LoVo (cell line): ENCODE results near the gene IER3.

ENCODE experiments used
- DNase-seq: peaks from one replicate; pipeline ENCODE4 v3.0.0-alpha.2; 2016; ENCODE audit warnings: low spot score

Gene IER3, protein sequence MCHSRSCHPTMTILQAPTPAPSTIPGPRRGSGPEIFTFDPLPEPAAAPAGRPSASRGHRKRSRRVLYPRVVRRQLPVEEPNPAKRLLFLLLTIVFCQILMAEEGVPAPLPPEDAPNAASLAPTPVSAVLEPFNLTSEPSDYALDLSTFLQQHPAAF

DNA sequence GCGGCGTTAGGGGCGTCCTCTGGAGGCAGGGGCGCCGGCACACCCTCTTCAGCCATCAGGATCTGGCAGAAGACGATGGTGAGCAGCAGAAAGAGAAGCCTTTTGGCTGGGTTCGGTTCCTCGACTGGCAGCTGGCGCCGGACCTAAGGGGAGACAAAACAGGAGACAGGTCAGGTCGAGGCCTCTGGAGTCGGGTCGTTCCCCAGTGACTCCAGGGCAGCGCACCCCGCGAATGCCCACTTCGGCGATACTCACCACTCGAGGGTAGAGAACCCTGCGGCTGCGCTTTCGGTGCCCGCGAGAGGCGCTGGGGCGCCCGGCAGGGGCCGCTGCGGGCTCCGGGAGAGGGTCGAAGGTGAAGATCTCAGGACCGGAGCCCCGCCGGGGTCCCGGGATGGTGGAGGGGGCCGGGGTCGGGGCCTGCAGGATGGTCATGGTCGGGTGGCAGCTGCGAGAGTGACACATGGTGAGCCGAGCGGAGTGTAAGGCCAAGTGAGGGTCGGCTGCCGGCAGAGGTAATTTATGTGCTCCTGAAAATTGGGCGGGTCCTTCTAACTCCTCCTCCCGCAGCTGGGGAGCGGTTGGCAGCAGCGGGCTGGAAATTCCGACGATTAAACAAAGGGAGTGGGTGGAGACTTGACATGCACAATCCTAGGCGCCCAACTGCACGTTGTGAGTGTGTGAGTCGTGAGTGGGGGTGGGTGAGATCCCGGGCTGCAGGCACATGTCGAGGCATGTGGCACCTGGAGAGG, at the start of gene IER3:
Gene IER3 (minus strand): TSS at position 494 of the 752 bp plus-strand sequence. CDS start 29 bp downstream, at position 465.
- peak; percentile 94 for DNase-seq

DNA sequence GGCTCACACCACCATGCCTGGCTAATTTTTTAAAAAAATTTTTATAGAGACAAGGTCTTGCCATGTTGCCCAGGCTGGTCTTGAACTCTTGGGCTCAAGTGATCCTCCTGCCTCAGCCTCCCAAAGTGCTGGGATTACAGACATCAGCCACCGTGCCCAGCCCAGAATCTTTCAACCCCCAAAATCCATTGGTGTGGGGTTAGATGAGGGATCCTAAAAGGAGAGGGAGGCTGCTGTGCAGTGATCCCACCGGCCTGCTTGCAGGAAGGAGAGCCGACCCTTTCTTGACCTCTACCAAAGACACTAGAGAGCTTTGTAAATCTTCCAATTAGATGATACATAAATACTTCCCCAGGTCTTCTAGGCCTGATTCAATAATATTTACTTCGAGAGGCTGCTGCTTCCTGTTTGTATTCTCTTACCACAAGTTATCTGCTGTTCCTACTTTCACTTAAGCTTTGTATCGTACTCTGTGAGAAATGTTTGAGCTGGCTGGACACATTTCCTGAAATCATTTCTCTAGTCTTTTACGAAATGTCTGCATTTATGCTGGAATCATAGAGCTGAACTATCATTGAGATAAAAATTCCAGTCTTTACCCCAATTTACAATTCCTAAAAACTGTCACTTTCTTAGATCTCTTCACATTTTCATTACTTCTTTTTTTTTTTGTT, 49.3 kb upstream of the IER3 start:
- no peak for DNase-seq

DNA sequence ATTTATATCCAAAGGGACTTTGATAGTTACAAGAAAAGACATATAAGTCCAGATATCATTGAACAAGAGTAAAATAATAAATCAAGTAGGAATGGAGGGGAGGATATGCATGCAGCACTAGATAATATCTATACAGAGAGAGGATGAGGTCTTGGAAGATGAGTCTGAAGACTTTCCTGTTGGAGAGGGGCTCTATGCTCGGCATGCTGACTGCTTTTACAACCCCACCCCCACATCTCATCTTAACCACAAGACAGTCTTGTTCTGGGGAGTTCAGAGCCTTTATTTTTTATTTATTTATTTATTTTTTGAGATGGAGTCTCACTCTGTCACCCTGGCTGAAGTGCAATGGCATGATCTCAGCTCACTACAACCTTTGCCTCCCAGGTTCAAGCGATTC, 48.4 kb upstream of the IER3 start:
- no peak for DNase-seq

DNA sequence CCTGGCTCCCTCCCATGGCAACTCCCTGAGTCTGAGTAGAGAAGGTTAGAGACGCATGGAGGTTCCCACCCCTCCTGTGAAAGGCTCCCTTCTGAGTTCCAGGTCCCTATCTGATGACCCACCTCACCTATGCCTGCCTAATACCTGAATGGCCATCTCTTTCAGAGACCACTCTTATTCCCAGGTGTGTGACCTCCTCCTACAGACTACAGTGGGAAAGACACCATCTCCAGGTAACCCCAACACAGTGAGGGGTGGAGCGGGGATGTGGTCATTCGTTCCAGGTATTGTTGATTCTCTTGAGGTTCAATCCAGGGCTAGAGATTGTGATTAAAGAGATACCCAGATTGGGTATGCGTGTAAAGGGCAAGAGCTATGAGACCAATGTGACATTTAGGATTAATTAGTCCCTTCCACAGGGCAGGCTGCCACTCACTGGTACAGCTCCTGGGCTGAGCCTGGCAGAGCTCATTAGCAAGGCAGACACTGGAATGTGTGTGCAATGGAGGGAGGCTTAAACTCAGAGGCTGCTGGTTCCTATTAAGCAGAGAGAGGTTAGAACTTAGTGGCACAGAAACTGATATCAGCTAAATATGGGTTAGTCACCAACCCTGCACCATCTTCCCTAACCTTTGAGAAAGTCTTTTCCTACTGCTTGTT, 46.5 kb upstream of the IER3 start:
- no peak for DNase-seq

DNA sequence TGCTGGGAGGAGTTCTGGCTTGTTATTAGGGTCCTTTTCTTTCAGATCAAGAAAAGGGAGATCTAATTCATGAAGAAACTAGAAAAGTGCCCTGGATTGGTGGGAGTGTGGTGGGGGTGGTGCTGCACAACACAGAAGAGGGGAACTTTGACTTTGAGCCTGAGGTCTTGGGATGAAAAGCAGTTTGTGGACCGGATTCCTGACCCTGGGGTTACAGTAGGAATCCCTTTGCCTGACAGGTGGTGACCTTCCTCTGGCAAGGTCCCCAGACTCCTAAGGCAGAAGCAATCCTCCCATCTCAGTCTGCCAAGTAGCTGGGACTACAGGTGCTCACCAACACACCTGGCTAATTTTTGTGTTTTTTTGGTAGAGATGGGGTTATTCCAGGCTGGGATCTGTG, 45.3 kb upstream of the IER3 start:
- DNase-seq = no peak

DNA sequence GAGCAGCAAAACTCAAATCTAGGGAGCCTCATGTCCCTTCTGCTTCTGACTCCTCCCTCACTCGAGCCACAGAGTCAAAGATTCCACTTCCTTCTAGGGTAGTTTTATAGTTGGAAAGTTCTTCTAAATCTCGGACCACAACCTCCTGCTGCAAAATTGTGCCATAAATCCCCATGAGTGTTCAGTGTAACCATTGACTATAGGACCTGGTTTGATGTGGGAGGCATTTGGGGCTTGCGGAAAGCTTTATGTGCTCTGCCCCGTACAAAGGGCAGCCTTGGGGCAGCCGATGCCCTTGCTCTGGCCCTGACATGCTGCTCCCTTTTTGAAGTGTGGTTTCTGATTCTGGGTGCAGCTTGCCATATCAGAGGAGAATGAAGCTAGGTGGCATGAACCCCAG, 43.6 kb upstream of the IER3 start:
- DNase-seq = peak; percentile 59

DNA sequence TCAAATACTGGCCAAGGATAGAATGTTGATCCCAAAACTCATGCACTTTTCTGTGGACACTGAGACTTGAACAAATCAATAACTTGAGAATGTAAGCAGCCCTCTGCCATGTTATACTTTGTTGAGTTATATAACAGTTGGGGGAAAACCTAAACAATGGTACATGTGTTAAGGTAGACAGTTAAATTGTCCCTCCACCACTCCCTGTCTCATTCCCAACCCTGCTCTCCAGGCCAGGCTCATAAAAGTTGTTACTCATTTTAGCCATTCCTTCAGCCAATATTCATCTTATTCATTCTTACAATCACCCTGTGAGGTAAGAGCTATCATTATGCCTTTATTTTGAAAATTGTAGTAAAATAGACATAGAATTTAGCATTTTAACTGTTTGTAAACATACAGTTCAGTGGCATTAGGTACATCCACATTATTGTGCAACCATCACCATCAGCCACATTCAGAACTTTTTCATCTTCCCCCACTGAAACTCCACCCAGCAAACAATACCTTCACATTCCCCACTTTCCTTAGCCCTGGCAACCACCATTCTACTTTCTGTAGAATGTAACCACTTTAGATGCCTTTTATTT, 38.2 kb upstream of the IER3 start:
- DNase-seq = peak; percentile 84

DNA sequence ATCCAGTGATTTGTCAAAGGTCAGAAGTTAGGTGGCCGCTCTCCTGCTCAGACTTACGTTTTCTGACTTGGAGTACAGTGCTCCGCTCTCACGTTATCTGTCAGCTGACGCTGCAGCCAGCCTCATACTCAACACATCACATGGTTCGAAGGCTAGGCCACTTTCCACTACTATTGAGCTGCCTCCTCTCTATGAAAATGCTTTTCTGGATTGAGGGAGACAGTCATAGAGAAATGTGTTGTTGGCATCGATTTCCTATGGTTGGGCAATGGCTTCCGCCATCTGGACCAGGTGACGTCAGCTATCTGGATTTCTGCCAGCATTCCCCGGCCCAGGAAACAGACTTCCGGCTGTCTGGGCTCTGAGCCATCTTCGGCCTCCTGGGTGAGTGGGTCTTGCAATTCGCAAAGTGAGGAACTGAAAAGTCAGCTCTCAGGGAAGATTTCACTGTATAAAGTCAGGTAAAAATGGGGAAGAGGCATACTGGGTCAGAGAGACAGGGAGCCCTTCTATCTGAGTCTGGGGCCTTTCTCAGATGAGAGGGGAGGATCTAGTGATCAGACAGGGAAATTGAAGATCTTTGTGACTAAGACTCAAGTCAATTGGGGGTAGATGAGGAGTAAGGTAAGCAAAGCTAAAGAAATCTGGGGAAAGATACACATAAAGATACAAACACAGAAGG, 37.5 kb upstream of the IER3 start:
- DNase-seq = peak; percentile 96

DNA sequence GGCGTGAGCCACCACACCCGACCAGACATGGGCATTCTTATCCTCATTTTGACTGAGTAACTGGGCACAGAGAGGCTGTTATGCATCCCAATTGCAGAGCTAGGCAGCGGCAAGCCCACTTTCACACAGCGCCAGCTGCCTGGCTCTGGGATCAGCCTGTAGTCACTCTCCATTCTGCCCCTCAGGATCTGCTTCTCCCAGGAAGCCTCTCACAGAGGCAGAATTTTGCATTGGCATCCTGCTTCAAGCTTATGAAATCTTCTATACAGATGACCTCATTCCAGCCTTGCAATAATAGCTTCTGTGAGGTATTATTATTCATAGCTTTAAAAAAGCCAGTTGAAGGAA, 37.0 kb upstream of the IER3 start:
- DNase-seq = no peak

DNA sequence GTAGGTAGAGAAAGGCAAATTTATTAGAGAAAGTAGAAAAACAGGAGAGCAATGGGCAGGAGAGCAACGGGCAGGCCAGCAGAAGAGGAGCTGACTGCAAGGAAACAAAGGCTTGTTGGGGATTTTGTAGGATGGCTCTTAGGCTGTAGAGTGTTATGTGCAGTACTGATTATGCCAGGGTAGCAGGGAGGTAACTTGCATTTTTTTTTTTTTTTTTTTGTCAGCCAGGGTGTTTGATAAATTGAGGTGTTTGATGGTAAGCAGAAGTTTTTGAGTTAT, 36.2 kb upstream of the IER3 start:
- no peak for DNase-seq

DNA sequence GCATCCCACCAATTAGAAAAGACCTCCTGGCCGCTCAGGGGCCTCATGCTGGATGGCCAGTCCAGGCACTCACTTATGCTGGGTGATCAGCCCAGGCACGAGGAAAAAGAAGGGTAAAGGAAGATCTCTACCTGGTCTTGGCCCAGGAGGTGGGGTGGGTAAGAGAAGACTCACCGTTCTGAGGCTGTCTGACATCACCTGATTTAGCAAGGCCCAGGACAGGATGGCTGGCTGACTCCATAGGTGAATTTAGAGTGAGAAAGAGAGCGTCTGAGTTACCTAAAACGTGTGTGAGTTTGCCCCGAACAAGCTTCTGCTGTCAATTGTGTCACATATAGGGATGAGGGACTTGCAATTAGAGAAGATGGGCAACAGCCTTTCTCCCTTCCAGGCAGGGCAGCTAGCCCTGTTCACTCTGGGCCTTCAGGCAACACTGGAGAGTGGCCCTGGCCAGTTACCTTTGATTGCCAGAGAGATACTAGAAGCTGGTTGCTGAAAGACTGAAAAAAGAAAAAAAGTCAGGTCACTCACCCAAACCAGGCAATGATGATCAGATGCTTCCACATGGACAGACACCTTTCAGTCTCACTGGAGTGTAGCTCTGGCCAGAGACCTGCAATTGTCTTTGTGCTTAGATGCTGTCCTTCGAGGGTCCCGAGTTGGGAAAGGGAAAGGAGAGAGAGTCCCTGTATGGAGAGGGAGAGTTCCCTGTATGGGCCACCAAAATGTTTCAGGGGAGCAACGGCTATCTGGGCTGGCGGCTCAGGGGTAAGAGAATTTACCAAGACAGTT, 35.7 kb upstream of the IER3 start:
- no peak for DNase-seq

DNA sequence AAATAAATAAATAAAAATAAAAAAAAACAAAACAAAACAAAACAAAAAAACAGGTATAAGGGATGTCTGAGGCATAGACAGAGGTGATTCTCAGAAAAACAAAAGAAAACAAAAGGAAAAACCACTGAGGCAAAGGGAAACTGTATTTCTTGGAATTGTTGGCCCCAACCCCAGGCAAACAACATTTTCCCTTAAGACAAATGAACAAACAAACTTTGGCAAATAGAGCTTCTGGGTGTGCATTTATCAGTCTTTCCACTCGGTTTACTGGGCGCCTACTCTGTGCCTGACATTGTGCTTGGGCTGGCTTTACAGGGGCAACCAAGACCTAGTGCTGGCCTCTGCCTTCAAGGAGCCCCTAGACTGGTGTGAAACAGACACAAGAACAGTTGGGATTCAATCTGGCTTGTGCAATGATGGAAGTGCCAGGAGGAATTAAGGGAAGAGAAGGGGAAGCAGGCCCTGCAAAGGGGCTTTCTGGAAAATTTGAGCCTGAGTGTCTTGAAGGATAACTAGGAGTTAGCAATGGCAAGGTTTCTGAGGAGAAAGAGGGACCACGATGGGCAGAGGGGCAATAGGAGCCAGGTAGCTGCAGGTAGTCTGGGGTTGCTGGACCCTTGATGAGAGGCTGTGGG, 33.8 kb upstream of the IER3 start:
- no peak for DNase-seq

DNA sequence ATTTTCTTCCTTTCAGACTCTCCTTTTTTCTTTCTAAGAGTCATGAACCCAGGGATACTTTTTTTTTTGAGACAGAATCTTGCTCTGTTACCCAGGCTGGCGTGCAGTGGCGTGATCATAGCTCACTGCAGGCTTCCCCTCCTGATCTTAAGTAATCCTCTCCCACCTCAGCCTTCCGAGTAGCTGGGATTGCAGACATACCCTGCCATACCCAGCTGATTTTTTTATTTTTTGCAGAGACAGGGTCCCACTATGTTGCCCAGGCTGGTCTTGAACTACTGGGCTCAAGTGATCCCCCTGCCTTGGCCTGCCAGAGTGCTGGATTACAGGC, 32.8 kb upstream of the IER3 start:
- no peak for DNase-seq

DNA sequence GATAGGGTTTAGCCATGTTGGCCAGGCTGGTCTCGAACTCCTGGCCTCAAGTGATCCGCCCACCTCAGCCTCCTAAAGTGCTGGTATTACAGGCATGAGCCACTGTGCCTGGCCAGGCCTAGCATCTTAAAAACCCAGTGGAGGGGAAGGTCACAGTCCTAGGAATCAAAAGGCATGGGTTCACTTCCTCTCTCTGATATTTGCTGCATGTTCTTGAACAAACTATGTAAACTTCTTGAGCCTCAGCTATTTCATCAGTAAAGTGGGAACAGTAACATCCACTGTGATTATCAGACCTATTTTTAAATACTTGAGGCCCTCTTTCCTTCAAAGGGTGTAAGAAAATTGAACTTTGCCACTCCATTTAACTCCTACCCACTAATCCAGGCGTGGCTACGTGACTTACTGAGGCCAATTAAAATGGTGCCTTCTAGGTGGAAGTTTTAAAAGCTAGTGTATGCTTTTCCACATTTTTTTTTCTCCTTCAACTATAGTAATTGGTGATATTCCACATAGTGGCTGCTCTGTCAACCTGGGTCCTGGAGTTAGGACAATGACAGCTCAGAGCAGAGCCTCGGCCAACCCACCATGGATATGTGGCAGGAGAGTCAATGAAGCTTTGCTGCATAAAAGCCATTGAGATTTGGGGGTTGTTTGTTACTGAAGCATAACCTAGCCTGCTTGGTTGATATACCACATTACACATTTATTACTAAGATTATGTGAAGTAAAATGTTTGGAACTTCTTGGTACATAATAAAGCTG, 32.2 kb upstream of the IER3 start:
- DNase-seq = no peak

DNA sequence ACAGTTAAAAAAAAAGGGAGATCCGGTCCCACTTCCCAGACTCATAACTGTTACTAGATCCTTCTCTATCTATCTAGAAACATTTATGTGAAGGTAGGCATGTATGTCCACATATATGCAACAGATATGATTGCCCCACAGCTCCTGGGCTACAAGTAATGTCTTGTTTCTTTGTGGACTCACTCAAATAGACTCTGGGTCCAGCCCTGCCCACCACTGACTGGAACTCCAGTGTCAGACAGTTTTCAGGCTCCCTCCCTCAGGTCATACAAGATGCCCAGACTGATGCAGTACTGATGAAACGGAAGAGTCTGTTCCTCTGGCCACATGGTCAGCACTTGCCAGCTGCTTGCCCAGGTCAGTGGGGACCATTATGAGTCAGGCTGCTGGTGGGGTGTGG, 30.8 kb upstream of the IER3 start:
- DNase-seq = no peak

DNA sequence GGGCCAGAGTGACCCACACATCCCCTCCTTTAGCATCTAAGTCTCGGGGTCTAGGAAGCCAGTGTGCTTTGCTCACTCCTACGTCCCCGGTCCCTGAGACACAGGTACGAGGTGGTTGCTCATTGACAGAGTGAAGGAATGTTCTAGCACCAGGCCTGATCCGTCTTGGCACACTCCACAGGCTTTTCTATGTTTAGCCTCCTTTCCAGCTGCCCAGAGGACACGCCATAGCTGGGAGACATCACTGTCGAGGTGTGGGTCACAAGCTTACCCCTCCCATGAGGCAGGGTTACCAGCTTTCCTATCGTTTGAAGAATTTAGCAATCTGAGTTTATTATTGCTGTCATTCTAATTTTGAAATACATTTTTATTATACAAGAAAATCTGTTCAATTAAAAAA, 30.4 kb upstream of the IER3 start:
- no peak for DNase-seq

DNA sequence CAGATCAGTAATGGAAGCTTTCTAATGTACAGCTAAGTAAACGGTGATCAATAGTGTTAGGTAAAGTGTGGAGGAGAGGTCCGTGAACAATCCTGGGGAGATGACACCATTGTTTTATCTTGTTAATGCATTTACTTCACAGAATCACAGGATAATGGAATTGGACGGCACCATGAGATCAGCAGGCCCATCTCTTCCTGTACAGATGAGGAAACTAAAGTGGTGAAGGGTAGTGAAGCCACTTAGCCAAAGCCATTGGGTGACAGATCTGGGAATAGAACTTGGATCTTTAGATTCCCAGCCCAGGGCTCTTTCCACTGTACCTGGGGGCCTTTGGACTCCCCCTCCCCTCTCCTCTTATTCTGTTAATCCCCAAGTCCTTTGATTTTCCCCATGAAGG, 26.2 kb upstream of the IER3 start:
- no peak for DNase-seq

DNA sequence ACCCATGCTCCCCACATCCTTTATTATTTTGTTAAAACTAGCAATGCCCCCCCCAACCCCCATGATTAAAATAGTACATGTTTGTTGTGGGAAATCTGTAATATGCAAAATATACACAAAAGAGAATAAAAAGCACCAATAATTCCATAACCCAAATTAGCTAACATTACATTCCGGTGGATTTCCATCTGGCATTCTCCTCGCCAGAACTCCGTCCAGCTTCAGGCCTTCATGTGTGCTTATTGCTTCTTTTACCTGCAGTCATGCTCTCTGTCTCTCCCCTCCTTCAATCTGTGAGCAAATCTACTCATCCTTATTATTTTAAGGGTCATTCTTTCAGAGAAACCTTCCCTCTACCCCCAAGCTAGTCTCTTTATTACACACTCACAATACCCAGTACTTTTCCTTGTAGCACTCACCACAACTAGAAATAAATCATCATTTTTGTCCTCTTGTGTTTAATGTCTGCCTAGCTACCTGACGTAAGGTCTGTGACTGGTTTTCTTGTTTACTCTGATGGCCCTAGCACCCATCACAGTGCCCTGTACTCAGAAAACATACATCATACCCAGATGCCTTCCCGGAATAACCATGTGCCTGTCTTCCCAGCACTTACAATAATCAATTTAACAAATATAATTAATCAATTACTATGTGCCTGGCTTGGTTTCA, 25.6 kb upstream of the IER3 start:
- DNase-seq = no peak

DNA sequence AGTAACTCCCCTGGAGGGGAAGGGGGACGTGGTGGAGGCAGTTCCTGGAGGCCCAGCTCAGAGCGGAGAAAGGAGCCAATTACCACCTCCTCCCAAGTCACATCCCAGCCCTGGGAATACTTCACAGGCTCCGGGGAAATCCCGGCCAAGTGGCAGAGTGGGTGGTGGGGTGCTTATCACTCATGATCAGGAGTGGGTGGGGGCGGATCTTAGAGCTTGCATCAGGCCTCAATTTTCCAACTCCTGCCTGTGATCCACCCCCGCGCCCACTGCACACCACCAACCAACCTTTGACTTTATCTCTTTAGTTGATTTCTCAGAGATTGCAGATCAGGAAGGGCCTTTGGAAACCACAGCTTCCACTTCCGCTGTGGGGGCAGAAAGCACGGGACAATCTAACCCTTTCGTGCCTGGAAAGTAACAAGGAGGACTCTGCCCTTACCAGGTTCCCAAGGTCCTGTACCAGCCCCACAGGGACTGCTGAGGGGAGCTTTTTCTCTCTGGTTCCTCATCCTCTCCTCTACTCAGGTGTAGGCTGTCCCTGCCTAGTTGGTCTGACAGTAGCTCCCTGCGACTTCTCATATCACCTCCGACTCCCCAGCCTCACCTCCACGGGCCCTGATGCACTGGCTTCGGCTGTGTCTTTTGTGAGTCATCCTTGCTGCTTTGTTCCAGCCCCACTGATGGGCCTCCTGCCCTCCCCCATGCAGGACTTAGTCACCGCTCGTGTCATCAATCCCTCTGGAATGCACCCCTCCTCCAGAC, 24.9 kb upstream of the IER3 start:
- DNase-seq = peak; percentile 85
